HepG2 (cell line): ENCODE measurements around the gene RNPEPL1. TPM values are rescaled to one million over a fixed set of nuclear protein-coding genes. Genes with fewer than 3 reads are reported as not detected.

ENCODE experiments used
- CCAR2 ChIP-seq: fragments of 200-400 bp; formaldehyde crosslinking; optimal IDR thresholded peaks from 2 replicates; pipeline ENCODE3; 2018; ENCODE audit warnings: low read depth, mild to moderate bottlenecking, low read length, moderate library complexity
- GATAD2A ChIP-seq: IDR thresholded peaks from 2 replicates; pipeline ENCODE4 v1.6.1; 2016
- MLX ChIP-seq: IDR thresholded peaks from 2 replicates; pipeline ENCODE4 v1.6.1; 2016
- MTF1 ChIP-seq: sonication (generic); formaldehyde crosslinking; IDR thresholded peaks from 2 replicates; pipeline ENCODE4 v1.5.0; 2020; ENCODE audit warnings: missing genetic modification reagents
- NFAT5 ChIP-seq: sonication (generic); formaldehyde crosslinking; IDR thresholded peaks from 2 replicates; pipeline ENCODE4 v1.4.0; 2020; ENCODE audit warnings: missing genetic modification reagents
- NFKB2 ChIP-seq: sonication (generic); formaldehyde crosslinking; IDR thresholded peaks from 2 replicates; pipeline ENCODE4 v1.4.0; 2020; ENCODE audit warnings: missing genetic modification reagents, borderline replicate concordance
- SMAD1 ChIP-seq: sonication (generic); formaldehyde crosslinking; IDR thresholded peaks from 2 replicates; pipeline ENCODE4 v1.4.0; 2020; ENCODE audit warnings: missing genetic modification reagents, low read depth, mild to moderate bottlenecking, borderline replicate concordance
- SRY ChIP-seq: sonication (generic); formaldehyde crosslinking; IDR thresholded peaks from 2 replicates; pipeline ENCODE4 v1.8.0; 2022; ENCODE audit warnings: mild to moderate bottlenecking, missing genetic modification reagents
- TEAD3 ChIP-seq: optimal IDR thresholded peaks from 2 replicates; pipeline ENCODE3; 2016; ENCODE audit warnings: borderline replicate concordance
- YY1 ChIP-seq: IDR thresholded peaks from 2 replicates; pipeline ENCODE4 v1.6.1; 2011; ENCODE audit warnings: low read length, low read depth, moderate library complexity, mild to moderate bottlenecking; ENCODE audit not compliant: insufficient read depth, insufficient replicate concordance
- ZBTB14 ChIP-seq: sonication (generic); formaldehyde crosslinking; IDR thresholded peaks from 2 replicates; pipeline ENCODE4 v1.4.0; 2020; ENCODE audit warnings: missing genetic modification reagents
- ZBTB20 ChIP-seq: sonication (generic); formaldehyde crosslinking; IDR thresholded peaks from 2 replicates; pipeline ENCODE4 v1.8.1; 2023; ENCODE audit warnings: missing genetic modification reagents, low read depth, mild to moderate bottlenecking, borderline replicate concordance
- ZBTB46 ChIP-seq: sonication (generic); formaldehyde crosslinking; IDR thresholded peaks from 2 replicates; pipeline ENCODE4 v1.4.0; 2020; ENCODE audit warnings: mild to moderate bottlenecking, missing genetic modification reagents, borderline replicate concordance
- ZFP36L2 ChIP-seq: sonication (generic); formaldehyde crosslinking; IDR thresholded peaks from 2 replicates; pipeline ENCODE4 v1.4.0; 2020; ENCODE audit warnings: missing genetic modification reagents
- ZNF256 ChIP-seq: sonication (generic); formaldehyde crosslinking; conservative IDR thresholded peaks from 2 replicates; pipeline ENCODE4 v1.4.0; 2020; ENCODE audit warnings: missing genetic modification reagents
- ZNF263 ChIP-seq: sonication (generic); formaldehyde crosslinking; IDR thresholded peaks from 2 replicates; pipeline ENCODE4 v1.4.0; 2020; ENCODE audit warnings: missing genetic modification reagents
- ZNF317 ChIP-seq: sonication (generic); formaldehyde crosslinking; IDR thresholded peaks from 2 replicates; pipeline ENCODE4 v1.5.0; 2020; ENCODE audit warnings: mild to moderate bottlenecking, missing genetic modification reagents
- ZNF326 ChIP-seq: sonication (generic); formaldehyde crosslinking; IDR thresholded peaks from 2 replicates; pipeline ENCODE4 v1.4.0; 2020; ENCODE audit warnings: missing genetic modification reagents, borderline replicate concordance
- ZNF350 ChIP-seq: sonication (generic); formaldehyde crosslinking; IDR thresholded peaks from 2 replicates; pipeline ENCODE4 v1.4.0; 2020; ENCODE audit warnings: mild to moderate bottlenecking, low read depth, missing genetic modification reagents, borderline replicate concordance
- ZNF550 ChIP-seq: sonication (generic); formaldehyde crosslinking; IDR thresholded peaks from 2 replicates; pipeline ENCODE4 v1.4.0; 2020; ENCODE audit warnings: mild to moderate bottlenecking, missing genetic modification reagents, borderline replicate concordance
- polyA plus RNA-seq, 8 experiments: library from polyadenylated mRNA; depleted of rRNA in 3 of 8; stranded (reverse) in 7 of 8; unstranded in 1 of 8; fragments of >200 nt; fragmentation: Illumina TruSeq in 4 of 8; extraction: Trizol in 4 of 8; gene quantifications; 2 replicates each; pipeline versions ENCODE4 v1.2.1 to v1.2.3, GENCODE V29; 2011 to 2016; ENCODE audit warnings: low read depth in 4 of 8, missing spikeins in 1 of 8, mixed read lengths in 1 of 8; ENCODE audit not compliant: insufficient read depth in 1 of 8
- total RNA-seq, 5 experiments: library from RNA; depleted of rRNA; stranded (reverse); fragments of >200 nt; fragmentation: Illumina TruSeq; extraction: Trizol; gene quantifications; 2 replicates each; pipeline ENCODE4 v1.2.3, GENCODE V29; 2016; ENCODE audit warnings: low read depth in 1 of 5
- TF ChIP-seq, protein P1 (sequence below): sonication (generic); formaldehyde crosslinking; IDR thresholded peaks from 2 replicates; pipeline ENCODE4 v1.8.0; 2022; ENCODE audit warnings: missing genetic modification reagents, mild to moderate bottlenecking, borderline replicate concordance

The RNPEPL1 gene
- total and polyA plus RNA-seq, 2 of the 13 experiments (the other 11 are each of a cell fraction or from before 2014, with no cell fraction given) = 13.0 to 18.0 TPM

GRCh38 chr2:240560084-240560479 is 8.2 kb upstream of the RNPEPL1 start, which contains the start of gene DUSP28 (continued):
- TF ChIP-seq, protein P1, sequence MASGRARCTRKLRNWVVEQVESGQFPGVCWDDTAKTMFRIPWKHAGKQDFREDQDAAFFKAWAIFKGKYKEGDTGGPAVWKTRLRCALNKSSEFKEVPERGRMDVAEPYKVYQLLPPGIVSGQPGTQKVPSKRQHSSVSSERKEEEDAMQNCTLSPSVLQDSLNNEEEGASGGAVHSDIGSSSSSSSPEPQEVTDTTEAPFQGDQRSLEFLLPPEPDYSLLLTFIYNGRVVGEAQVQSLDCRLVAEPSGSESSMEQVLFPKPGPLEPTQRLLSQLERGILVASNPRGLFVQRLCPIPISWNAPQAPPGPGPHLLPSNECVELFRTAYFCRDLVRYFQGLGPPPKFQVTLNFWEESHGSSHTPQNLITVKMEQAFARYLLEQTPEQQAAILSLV (CRISPR knock-in tag) = peak; percentile 59
- TF ChIP-seq ZNF317 (CRISPR knock-in tag) (no peak), GATAD2A (CRISPR knock-in tag) (peak; percentile 73), SRY (no peak; the same call in 1 of the 2 replicates), YY1 (no peak), ZNF256 (CRISPR knock-in tag) (peak; percentile 79; the same call in 1 of the 2 replicates), MTF1 (CRISPR knock-in tag) (no peak; the same call in 1 of the 2 replicates), ZNF550 (CRISPR knock-in tag) (no peak), NFAT5 (CRISPR knock-in tag) (peak; percentile 72), ZBTB14 (CRISPR knock-in tag) (no peak), ZNF350 (CRISPR knock-in tag) (no peak; the same call in 1 of the 2 replicates), ZFP36L2 (CRISPR knock-in tag) (no peak), ZNF263 (CRISPR knock-in tag) (peak; percentile 41; the same call in 1 of the 2 replicates), MLX (peak; percentile 84), CCAR2 (no peak), NFKB2 (CRISPR knock-in tag) (peak; percentile 93), ZBTB46 (CRISPR knock-in tag) (no peak), SMAD1 (CRISPR knock-in tag) (0 out of 2 replicates have a peak, but pooled peaks have one; percentile 2), ZBTB20 (CRISPR knock-in tag) (no peak), ZNF326 (CRISPR knock-in tag) (no peak), TEAD3 (CRISPR knock-in tag) (peak; percentile 39)
